Effector memory CD4-positive, alpha-beta T cell (primary cell): Measurements from ENCODE around the gene TNPO2.
A peak's percentile ranks its signal among the peaks of the same experiment; 100 is the strongest.

Source experiments
- DNase-seq, 3 donors: peaks; one replicate each; pipeline ENCODE4 v3.0.0-alpha.2; 2020
- H3K27ac ChIP-seq: 2 replicates; pipeline ENCODE4 v1.7.0; 2013; ENCODE audit warnings: mild to moderate bottlenecking, low read length, moderate library complexity; ENCODE audit not compliant: insufficient read depth, poor library complexity, severe bottlenecking
- H3K27me3 ChIP-seq: replicated peaks from 2 replicates; pipeline ENCODE4 v1.7.0; 2013; ENCODE audit warnings: mild to moderate bottlenecking, low read length; ENCODE audit not compliant: insufficient read depth, control insufficient read depth, poor library complexity, severe bottlenecking
- H3K36me3 ChIP-seq: 2 replicates; pipeline ENCODE4 v1.7.0; 2013; ENCODE audit warnings: mild to moderate bottlenecking, low read length, moderate library complexity; ENCODE audit not compliant: control insufficient read depth, insufficient read depth
- H3K4me1 ChIP-seq: 2 replicates; pipeline ENCODE4 v1.7.0; 2013; ENCODE audit warnings: low read length, mild to moderate bottlenecking; ENCODE audit not compliant: control insufficient read depth, insufficient read depth, poor library complexity, severe bottlenecking
- H3K4me3 ChIP-seq: 2 replicates; pipeline ENCODE4 v1.7.0; 2013; ENCODE audit warnings: low read length, low read depth, mild to moderate bottlenecking; ENCODE audit not compliant: insufficient read depth, poor library complexity, severe bottlenecking
- H3K9me3 ChIP-seq: 2 replicates; pipeline ENCODE4 v1.7.0; 2013; ENCODE audit warnings: mild to moderate bottlenecking, low read length, moderate library complexity; ENCODE audit not compliant: control insufficient read depth

TNPO2 gene

DNA sequence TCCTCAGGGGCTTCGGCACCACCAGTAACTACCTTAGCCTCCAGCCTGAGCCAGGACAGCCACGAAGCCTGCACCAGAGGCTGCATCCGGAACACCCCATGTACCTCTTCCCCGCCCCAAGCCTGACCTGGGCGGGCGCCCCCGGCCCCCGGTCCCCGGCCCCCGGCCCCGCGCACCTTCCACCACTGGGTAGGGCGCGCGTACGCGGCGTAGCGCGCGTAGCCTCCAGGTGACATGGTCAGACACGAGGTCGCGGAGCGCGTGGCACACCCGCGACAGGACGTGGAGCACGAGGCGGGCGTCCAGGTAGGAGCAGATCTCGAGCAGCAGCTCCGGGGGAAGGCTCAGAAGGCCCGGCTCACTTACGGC is 27.8 kb downstream of the TNPO2 start:
- H3K27me3 ChIP-seq = no peaks in the 10 kb centered on the region
- no peak for DNase-seq
- peak overlapping the region; percentile 72 for H3K4me3 ChIP-seq
- H3K9me3 ChIP-seq = no peaks in the 10 kb centered on the region
- peaks cover 3% of the 10 kb centered on the region for H3K36me3 ChIP-seq
- H3K27ac ChIP-seq = peak overlapping the region; percentile 82
- peaks cover 11% of the 10 kb centered on the region for H3K4me1 ChIP-seq

DNA sequence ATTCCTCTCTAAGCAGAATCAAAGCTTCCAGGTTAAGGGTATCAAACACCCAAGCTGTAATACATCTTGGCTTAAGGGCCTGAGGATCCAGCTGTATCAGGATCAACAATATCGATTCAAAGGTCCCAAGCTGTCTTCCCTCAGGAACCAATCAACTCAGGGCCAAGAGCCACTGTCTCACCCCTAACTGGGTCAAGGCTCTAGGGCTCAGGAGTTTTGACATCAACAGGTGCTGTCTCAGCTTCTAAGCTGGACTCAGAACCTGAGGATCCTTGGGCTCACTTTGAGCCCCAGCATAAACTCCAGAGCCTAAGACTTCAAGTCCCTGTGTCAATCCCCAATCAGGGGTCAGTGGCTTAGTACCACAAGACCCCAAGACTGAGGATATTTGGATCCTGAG is 28.2 kb downstream of the TNPO2 start:
- Histone ChIP-seq H3K9me3 (no peaks in the 10 kb centered on the region), H3K4me3 (peak overlapping the region; percentile 72), H3K4me1 (peaks cover 11% of the 10 kb centered on the region), H3K36me3 (no peaks in the 10 kb centered on the region), H3K27me3 (no peaks in the 10 kb centered on the region), H3K27ac (no peak overlapping the region)
- no peak for DNase-seq

DNA sequence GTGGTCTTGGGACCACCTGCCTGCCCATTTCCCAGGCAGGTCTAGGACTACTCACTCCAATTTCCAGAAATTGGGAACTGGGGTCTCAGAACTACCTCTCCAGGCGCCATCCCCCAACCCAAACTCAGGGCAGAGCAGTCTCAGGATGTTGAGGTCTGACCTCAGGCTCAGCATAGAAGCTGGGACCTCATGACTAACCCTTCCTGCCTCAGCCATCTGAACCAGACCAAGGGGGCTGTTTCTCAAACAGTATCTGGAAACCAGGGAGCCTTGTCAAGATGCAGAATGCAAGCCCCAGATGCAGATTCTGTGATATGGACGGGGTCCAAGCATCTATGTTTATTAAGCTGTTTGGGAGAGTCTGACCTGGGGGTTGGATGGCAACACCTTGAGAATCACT is 28.6 kb downstream of the TNPO2 start:
- DNase-seq = no peak
- peaks cover 11% of the 10 kb centered on the region for H3K4me1 ChIP-seq
- no peaks in the 10 kb centered on the region for H3K27me3 ChIP-seq
- H3K4me3 ChIP-seq = no peak overlapping the region
- no peak overlapping the region for H3K27ac ChIP-seq
- H3K9me3 ChIP-seq = no peaks in the 10 kb centered on the region
- no peaks in the 10 kb centered on the region for H3K36me3 ChIP-seq

DNA sequence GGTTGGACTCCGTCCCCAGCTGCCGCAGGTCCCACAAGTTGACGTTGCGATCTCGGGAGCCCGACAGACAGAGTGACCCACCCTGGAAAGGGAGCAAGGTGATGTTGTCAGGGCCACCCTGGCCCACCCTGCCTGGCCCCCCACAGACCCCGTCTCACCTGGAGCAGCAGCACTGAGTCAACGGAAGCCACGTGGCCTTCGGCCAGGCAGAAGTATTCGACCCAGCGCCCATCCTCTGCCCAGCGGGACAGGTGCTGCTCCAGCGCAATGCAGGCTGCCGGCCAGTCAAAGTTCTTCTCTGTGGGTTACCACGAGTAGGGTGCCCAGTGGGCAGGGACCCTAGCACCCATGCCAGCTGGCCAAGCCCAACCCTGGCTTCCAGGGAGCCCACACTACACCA is 29.1 kb downstream of the TNPO2 start:
- no peaks in the 10 kb centered on the region for H3K9me3 ChIP-seq
- H3K27me3 ChIP-seq = no peaks in the 10 kb centered on the region
- no peak overlapping the region for H3K4me3 ChIP-seq
- no peak for DNase-seq
- peaks cover 11% of the 10 kb centered on the region for H3K4me1 ChIP-seq
- H3K27ac ChIP-seq = no peak overlapping the region
- no peaks in the 10 kb centered on the region for H3K36me3 ChIP-seq

DNA sequence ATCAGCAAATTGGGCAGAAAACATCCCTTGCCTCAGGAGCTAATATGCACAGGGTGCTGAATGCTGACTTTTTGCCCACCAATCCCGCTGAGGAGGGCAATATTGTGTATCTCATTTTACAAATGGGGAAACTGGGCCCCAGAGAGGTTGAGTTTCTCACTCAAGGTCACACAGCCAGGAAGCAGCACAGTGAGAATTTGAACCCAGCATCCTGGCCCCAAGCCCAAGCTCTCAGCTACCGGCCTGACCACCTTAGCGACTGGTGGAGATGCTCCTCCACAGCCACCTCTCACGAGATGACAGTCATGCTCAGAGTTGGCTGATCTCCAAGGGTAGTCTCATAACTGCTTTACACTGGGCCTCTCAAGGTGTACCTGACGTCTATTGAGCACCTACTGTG is 30.8 kb downstream of the TNPO2 start:
- DNase-seq = no peak
- Histone ChIP-seq H3K4me1 (peaks cover 11% of the 10 kb centered on the region), H3K27me3 (no peaks in the 10 kb centered on the region), H3K4me3 (no peak overlapping the region), H3K27ac (no peak overlapping the region), H3K9me3 (no peaks in the 10 kb centered on the region), H3K36me3 (no peaks in the 10 kb centered on the region)

DNA sequence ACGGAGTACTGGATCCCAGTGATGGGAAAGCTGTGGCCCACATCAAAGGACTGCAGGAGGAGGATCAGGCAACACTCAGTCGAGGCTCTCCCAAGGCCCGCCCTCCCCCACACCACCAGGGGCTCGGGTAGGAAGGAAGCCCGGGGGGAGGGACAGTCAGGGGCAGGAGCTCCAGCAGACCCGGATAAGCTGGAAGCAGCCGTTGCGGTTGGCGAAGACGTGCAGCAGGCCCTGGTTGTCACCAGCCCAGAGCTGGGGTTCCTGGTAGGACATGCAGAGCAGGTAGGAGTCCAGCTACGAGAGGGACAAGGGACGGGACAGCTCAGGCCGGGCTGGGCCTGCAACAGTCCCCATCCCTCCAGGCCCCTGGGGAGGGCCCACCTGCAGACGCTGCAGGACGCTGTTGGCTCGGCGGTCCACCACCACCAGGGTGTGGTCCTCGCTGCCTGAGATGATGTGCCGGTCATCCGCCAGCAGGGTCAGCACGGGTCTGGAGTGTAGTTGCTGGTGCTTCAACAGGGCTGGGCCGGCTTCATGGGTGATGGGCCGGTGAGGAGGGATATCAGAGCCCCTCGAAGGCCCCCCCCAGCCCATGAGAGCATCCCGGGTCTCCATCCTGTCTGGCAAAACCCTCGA is 34.0 kb downstream of the TNPO2 start:
- no peaks in the 10 kb centered on the region for H3K9me3 ChIP-seq
- H3K36me3 ChIP-seq = no peaks in the 10 kb centered on the region

DNA sequence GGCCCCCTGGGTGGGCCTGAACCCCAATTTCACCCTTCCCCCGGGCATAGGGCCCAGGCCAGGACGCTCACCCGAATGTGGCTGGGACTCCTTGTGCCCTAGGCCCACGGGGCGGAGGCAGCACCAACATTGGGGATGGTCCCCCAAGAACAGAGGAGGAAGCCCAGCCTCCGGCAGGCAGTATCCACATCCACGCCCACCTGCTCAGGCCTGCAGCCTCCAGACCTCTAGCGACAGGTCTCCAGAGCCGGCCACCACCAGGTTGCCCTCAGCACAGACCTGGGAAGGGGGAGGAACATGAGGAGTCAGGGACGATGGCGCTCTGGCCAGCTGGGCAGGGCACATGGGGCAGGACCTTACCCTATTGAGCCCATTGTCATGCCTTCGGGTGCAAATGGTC is 34.7 kb downstream of the TNPO2 start:
- no peak overlapping the region for H3K4me3 ChIP-seq
- H3K36me3 ChIP-seq = no peaks in the 10 kb centered on the region
- H3K27ac ChIP-seq = no peak overlapping the region
- no peak for DNase-seq
- no peaks in the 10 kb centered on the region for H3K4me1 ChIP-seq
- no peaks in the 10 kb centered on the region for H3K9me3 ChIP-seq
- H3K27me3 ChIP-seq = no peaks in the 10 kb centered on the region

More for the DNA sequence above, 34.0 kb downstream of the TNPO2 start:
- no peaks in the 10 kb centered on the region for H3K27me3 ChIP-seq
- no peak overlapping the region for H3K27ac ChIP-seq
- DNase-seq = no peak
- H3K4me1 ChIP-seq = no peaks in the 10 kb centered on the region
- H3K4me3 ChIP-seq = no peak overlapping the region

DNA sequence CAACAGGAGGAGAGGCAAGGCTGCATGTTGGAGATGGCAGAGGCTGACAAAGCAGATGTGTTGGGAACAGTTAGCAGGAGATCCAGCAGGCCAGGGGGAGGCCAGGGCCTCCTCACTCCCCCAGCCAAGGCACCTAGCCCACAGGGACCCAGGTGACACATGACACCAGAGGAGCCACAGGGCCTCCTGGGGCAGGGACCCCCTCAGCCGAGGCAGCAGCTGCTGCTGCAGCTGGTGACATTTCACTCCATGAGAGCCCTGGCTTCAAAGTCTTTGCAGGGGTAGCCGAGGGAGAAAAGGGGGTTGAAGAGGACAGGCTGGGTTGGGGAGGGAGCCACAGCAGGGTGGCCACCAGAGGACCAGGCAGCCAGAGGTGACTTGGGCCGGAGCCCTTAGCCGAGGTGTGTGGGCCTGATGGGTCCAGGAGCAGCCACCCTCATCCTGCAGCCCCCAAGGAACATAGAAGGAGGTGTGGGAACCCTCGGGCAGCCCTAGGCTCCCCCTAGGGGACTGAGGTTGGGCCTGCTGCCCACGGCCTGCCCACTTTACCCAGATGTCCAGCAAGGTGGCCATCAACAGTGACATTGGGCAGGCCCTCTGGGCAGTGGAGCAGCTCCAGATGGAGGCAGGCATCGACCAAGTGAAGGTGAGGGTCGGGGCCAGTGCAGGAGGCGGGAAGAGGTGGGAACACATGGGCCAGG is 36.1 kb downstream of the TNPO2 start, which contains the start of gene GNG14:
Gene GNG14, plus strand, starts transcription at position 503 of the 701 bp plus-strand sequence. Its CDS starts 51 bp downstream, at position 554.
- no peak for DNase-seq
- no peak within 1 kb of the TSS for H3K4me3 ChIP-seq
- H3K36me3 ChIP-seq = no peaks in the 10 kb centered on the region
- H3K27me3 ChIP-seq = no peaks in the 10 kb centered on the region
- H3K9me3 ChIP-seq = no peaks in the 10 kb centered on the region
- H3K4me1 ChIP-seq = no peaks in the 10 kb centered on the region
- no peak within 1 kb of the TSS for H3K27ac ChIP-seq

DNA sequence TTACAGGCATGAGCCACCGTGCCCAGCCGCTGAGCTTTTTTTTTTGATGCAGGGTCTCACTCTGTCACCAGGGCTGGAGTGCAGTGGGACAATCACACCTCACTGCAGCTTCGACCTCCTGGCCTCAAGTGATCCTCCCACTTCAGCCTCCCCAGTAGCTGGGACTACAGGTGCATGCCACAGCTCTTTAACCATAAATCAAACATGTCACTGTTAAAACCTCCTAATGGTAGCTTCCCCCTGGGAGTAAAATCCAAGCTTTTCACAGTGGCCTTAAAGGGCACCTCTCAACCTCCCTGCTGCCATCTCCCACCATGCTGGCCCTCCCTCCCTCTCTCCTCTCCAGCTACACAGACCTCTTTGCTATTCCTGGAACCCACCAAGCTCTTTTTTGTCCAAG is 37.9 kb downstream of the TNPO2 start:
- no peak overlapping the region for H3K27ac ChIP-seq
- H3K4me3 ChIP-seq = no peak overlapping the region
- peaks cover 7% of the 10 kb centered on the region for H3K4me1 ChIP-seq
- no peaks in the 10 kb centered on the region for H3K9me3 ChIP-seq
- no peaks in the 10 kb centered on the region for H3K27me3 ChIP-seq
- H3K36me3 ChIP-seq = no peaks in the 10 kb centered on the region
- DNase-seq = no peak
